Mucosa of descending colon (tissue), 3 donors: Measurements from ENCODE around the gene PDLIM5. TPM values are rescaled to one million over a fixed set of nuclear protein-coding genes. Genes with fewer than 3 reads are reported as not detected.

ENCODE experiments used
- ATAC-seq: fragments of 200-7000 bp; cut with Tn5 transposase; one replicate; pipeline ENCODE4 v1.9.1; 2020; ENCODE audit warnings: mild to moderate bottlenecking, moderate library complexity
- DNase-seq, 3 donors: peaks; one replicate each; pipeline ENCODE4 v3.0.0-alpha.2; 2020
- H3K36me3 ChIP-seq: fragments of 200-600 bp; one replicate; pipeline ENCODE4 v1.8.0; 2021; ENCODE audit warnings: low read depth, mild to moderate bottlenecking
- H3K4me1 ChIP-seq: fragments of 200-600 bp; one replicate; pipeline ENCODE4 v1.8.0; 2021; ENCODE audit warnings: low read depth, mild to moderate bottlenecking
- H3K4me3 ChIP-seq: fragments of 200-600 bp; one replicate; pipeline ENCODE4 v1.8.0; 2021; ENCODE audit warnings: mild to moderate bottlenecking
- H3K9me3 ChIP-seq: fragments of 200-600 bp; one replicate; pipeline ENCODE4 v1.8.0; 2021; ENCODE audit warnings: mild to moderate bottlenecking
- CTCF ChIP-seq: fragments of 200-600 bp; IDR thresholded peaks from one replicate; pipeline ENCODE4 v1.8.0; 2022; ENCODE audit warnings: antibody characterized with exemption, mild to moderate bottlenecking
- intact Hi-C, 2 donors: fragments of 100-400 bp; cut with DNase I in 1 of 2; cut with micrococcal nuclease in 1 of 2; formaldehyde crosslinking; loops; one replicate each; pipeline versions ENCODE4 v1.11.0 to v1.11.1; 2022; cut with DNase I, micrococcal nuclease
- total RNA-seq, 3 donors: library from RNA; stranded (reverse); fragmentation: NEBNext Ultra II Directional in 2 of 3; extraction: Animal tissue kit (Norgen Biotek cat#: 25700) in 2 of 3; gene quantifications; one replicate each; pipeline versions ENCODE4 v1.2.1 to v1.2.4, GENCODE V29; 2021 to 2023
- donor health status: DM: no; HTN: no; CAD: no; lungs with moderate emphysema.
- donor health status: DM: no; HTN: no; CAD: no.
- donor health status: DM: no; HTN: yes; CAD: no.

The PDLIM5 gene
- total RNA-seq, 3 donors from 2014 or later: 137 to 183 (median 160) TPM

- TF ChIP-seq CTCF: no peak
- ATAC-seq: no peak
- Histone ChIP-seq H3K4me3 (no peak overlapping the region), H3K36me3 (no peaks in the 10 kb centered on the region), H3K4me1 (peaks cover 11% of the 10 kb centered on the region), H3K9me3 (no peaks in the 10 kb centered on the region)
- intact Hi-C loops: no loop called here
- DNase-seq: no peak
Observed at GRCh38 chr4:94530073-94530472, 78.3 kb downstream of the PDLIM5 start.

- no peak for TF ChIP-seq CTCF
- intact Hi-C loops: no loop called here
- Histone ChIP-seq H3K4me3 (no peak overlapping the region), H3K9me3 (no peaks in the 10 kb centered on the region), H3K4me1 (peaks cover 11% of the 10 kb centered on the region), H3K36me3 (no peaks in the 10 kb centered on the region)
- DNase-seq (peak in 2 of 3 donors; percentile 36 to 61), ATAC-seq (peak; percentile 51)
Observed at GRCh38 chr4:94531991-94532789, 80.4 kb downstream of the PDLIM5 start.

GRCh38 chr4:94533405-94534223 is 81.9 kb downstream of the PDLIM5 start:
- no peak overlapping the region for H3K4me3 ChIP-seq
- H3K36me3 ChIP-seq: no peaks in the 10 kb centered on the region
- no peaks in the 10 kb centered on the region for H3K9me3 ChIP-seq
- intact Hi-C loops: no loop called here
- DNase-seq: no peak
- peaks cover 11% of the 10 kb centered on the region for H3K4me1 ChIP-seq
- TF ChIP-seq CTCF: no peak
- ATAC-seq: peak; percentile 47

- intact Hi-C loops: no loop called here
- Histone ChIP-seq H3K4me3 (no peak overlapping the region), H3K36me3 (no peaks in the 10 kb centered on the region), H3K4me1 (peaks cover 11% of the 10 kb centered on the region), H3K9me3 (no peaks in the 10 kb centered on the region)
- ATAC-seq (peak; percentile 84), DNase-seq (no peak)
- TF ChIP-seq CTCF: no peak
Observed at GRCh38 chr4:94534401-94535312, 82.9 kb downstream of the PDLIM5 start.

- Histone ChIP-seq H3K4me1 (peaks cover 11% of the 10 kb centered on the region), H3K9me3 (no peaks in the 10 kb centered on the region), H3K4me3 (no peak overlapping the region), H3K36me3 (no peaks in the 10 kb centered on the region)
- TF ChIP-seq CTCF: no peak
- intact Hi-C loops: no loop called here
- ATAC-seq: no peak
- DNase-seq: no peak
Observed at GRCh38 chr4:94536049-94536448, 84.3 kb downstream of the PDLIM5 start.
